DMS53 (cell line): Measurements from ENCODE around the gene SLC7A6OS.

Experiments used
- DNase-seq: peaks from one replicate; lab custom pipeline; 2025; lab: John Stamatoyannopoulos, UW

SLC7A6OS gene

GRCh38 chr16:68253721-68254120 is 57.0 kb downstream of the SLC7A6OS start:
- DNase-seq: no peak

GRCh38 chr16:68252383-68252782 is 58.4 kb downstream of the SLC7A6OS start:
- no peak for DNase-seq

GRCh38 chr16:68251832-68252231 is 58.9 kb downstream of the SLC7A6OS start:
- no peak for DNase-seq

GRCh38 chr16:68250951-68251350 is 59.8 kb downstream of the SLC7A6OS start:
- no peak for DNase-seq

GRCh38 chr16:68249371-68249770 is 61.4 kb downstream of the SLC7A6OS start:
- no peak for DNase-seq
